Mesenchymal stem cell (in vitro differentiated cells and primary cell): Measurements from ENCODE around the gene BCKDHB.
A peak's percentile ranks its signal among the peaks of the same experiment; 100 is the strongest.

ENCODE experiments used
- DNase-seq: peaks from one replicate; pipeline ENCODE4 v3.0.0-alpha.2; 2013
- H2AFZ ChIP-seq: one replicate; pipeline ENCODE4 v1.6.1; 2013; ENCODE audit warnings: low read depth, mild to moderate bottlenecking, control low read depth, inconsistent platforms, low read length, moderate library complexity
- H2AK5ac ChIP-seq: 2 replicates; pipeline ENCODE4 v1.6.1; 2013; ENCODE audit warnings: low read length, moderate library complexity, mild to moderate bottlenecking, inconsistent platforms; ENCODE audit not compliant: severe bottlenecking
- H2BK120ac ChIP-seq: one replicate; pipeline ENCODE4 v1.6.1; 2013; ENCODE audit warnings: low read depth, mild to moderate bottlenecking, inconsistent platforms, low read length, moderate library complexity
- H2BK12ac ChIP-seq, 2 experiments: one replicate each; pipeline ENCODE4 v1.6.1; 2013; ENCODE audit warnings: inconsistent platforms in 2 of 2, low read length in 2 of 2, mild to moderate bottlenecking in 2 of 2, moderate library complexity in 2 of 2, control low read depth in 1 of 2
- H2BK15ac ChIP-seq: one replicate; pipeline ENCODE4 v1.6.1; 2013; ENCODE audit warnings: mild to moderate bottlenecking, low read depth, inconsistent platforms; ENCODE audit not compliant: poor library complexity, severe bottlenecking
- H2BK5ac ChIP-seq: 2 replicates; pipeline ENCODE4 v1.6.1; 2013; ENCODE audit warnings: low read depth, mild to moderate bottlenecking, low read length, control low read depth, inconsistent platforms; ENCODE audit not compliant: poor library complexity, severe bottlenecking
- H3K14ac ChIP-seq, 2 experiments: one replicate each; pipeline ENCODE4 v1.6.1; 2013; ENCODE audit warnings: inconsistent platforms in 2 of 2, low read length in 2 of 2, control low read depth in 1 of 2, mild to moderate bottlenecking in 1 of 2, moderate library complexity in 1 of 2
- H3K18ac ChIP-seq, 2 experiments: one replicate each; pipeline ENCODE4 v1.6.1; 2013; ENCODE audit warnings: inconsistent platforms in 2 of 2, low read length in 2 of 2, control low read depth in 1 of 2, low read depth in 1 of 2, mild to moderate bottlenecking in 1 of 2
- H3K23ac ChIP-seq, 2 experiments: one replicate each; pipeline ENCODE4 v1.6.1; 2013; ENCODE audit warnings: inconsistent platforms in 2 of 2, low read length in 2 of 2, mild to moderate bottlenecking in 2 of 2, moderate library complexity in 2 of 2, control low read depth in 1 of 2
- H3K27ac ChIP-seq: 2 replicates; pipeline ENCODE4 v1.5.1; 2013; ENCODE audit warnings: mild to moderate bottlenecking, moderate library complexity, low read length, control low read depth, inconsistent platforms; ENCODE audit not compliant: poor library complexity, severe bottlenecking
- H3K27me3 ChIP-seq, 2 experiments: 2 replicates each; pipeline versions ENCODE4 v1.6.1 to v1.7.0; 2013; ENCODE audit warnings: low read length in 2 of 2, mild to moderate bottlenecking in 2 of 2, moderate library complexity in 2 of 2, control low read depth in 1 of 2, inconsistent platforms in 1 of 2; ENCODE audit not compliant: control insufficient read depth in 1 of 2, insufficient read depth in 1 of 2
- H3K36me3 ChIP-seq, 2 experiments: 2 replicates each; pipeline versions ENCODE4 v1.6.1 to v1.7.0; 2013; ENCODE audit warnings: low read length in 2 of 2, control low read depth in 1 of 2, inconsistent platforms in 1 of 2, low read depth in 1 of 2, mild to moderate bottlenecking in 1 of 2; ENCODE audit not compliant: insufficient read depth in 2 of 2, control insufficient read depth in 1 of 2
- H3K4ac ChIP-seq, 2 experiments: one replicate each; pipeline ENCODE4 v1.6.1; 2013; ENCODE audit warnings: inconsistent platforms in 2 of 2, low read length in 2 of 2, mild to moderate bottlenecking in 2 of 2, moderate library complexity in 2 of 2, control low read depth in 1 of 2, low read depth in 1 of 2
- H3K4me1 ChIP-seq: 2 replicates; pipeline ENCODE4 v1.6.1; 2013; ENCODE audit warnings: low read depth, low read length, control low read depth; ENCODE audit not compliant: control insufficient read depth, insufficient read depth
- H3K4me2 ChIP-seq: 2 replicates; pipeline ENCODE4 v1.6.1; 2013; ENCODE audit warnings: low read length, mild to moderate bottlenecking, inconsistent platforms; ENCODE audit not compliant: poor library complexity, severe bottlenecking
- H3K4me3 ChIP-seq, 2 experiments: 2 replicates each; pipeline versions ENCODE4 v1.5.1 to v1.7.0; 2013; ENCODE audit warnings: low read length in 2 of 2, mild to moderate bottlenecking in 2 of 2, control low read depth in 1 of 2, low read depth in 1 of 2; ENCODE audit not compliant: insufficient read depth in 1 of 2
- H3K79me1 ChIP-seq: replicated peaks from 2 replicates; pipeline ENCODE4 v1.6.1; 2013; ENCODE audit warnings: mild to moderate bottlenecking, control low read depth, low read length, inconsistent platforms; ENCODE audit not compliant: poor library complexity, severe bottlenecking
- H3K9ac ChIP-seq: 2 replicates; pipeline ENCODE4 v1.7.0; 2013; ENCODE audit warnings: mild to moderate bottlenecking, low read length, moderate library complexity
- H3K9me3 ChIP-seq: 2 replicates; pipeline ENCODE4 v1.7.0; 2013; ENCODE audit warnings: mild to moderate bottlenecking, low read length; ENCODE audit not compliant: control insufficient read depth
- H4K8ac ChIP-seq: one replicate; pipeline ENCODE4 v1.6.1; 2013; ENCODE audit warnings: inconsistent platforms, mild to moderate bottlenecking, low read length, moderate library complexity
- H4K91ac ChIP-seq: one replicate; pipeline ENCODE4 v1.6.1; 2013; ENCODE audit warnings: mild to moderate bottlenecking, low read length, inconsistent platforms
- WGBS: methylation state at CpG from one replicate; pipeline ENCODE4 v1.1.7; 2013; ENCODE audit warnings: mixed read lengths; 5-methylcytosine and 5-hydroxymethylcytosine counted together

BCKDHB gene

GRCh38 chr6:80182308-80182707 lies 75.8 kb downstream of the BCKDHB start:
- Histone ChIP-seq H3K9ac (no peak overlapping the region), H3K23ac (no peak overlapping the region), H3K79me1 (peaks cover 11% of the 10 kb centered on the region), H2BK5ac (no peak overlapping the region), H2BK15ac (no peak overlapping the region), H4K8ac (no peak overlapping the region), H4K91ac (no peak overlapping the region), H3K4ac (no peak overlapping the region), H2AFZ (no peak overlapping the region), H3K36me3 (no peaks in the 10 kb centered on the region), H3K14ac (no peak overlapping the region), H3K4me3 (no peak overlapping the region), H2AK5ac (no peak overlapping the region), H2BK12ac (no peak overlapping the region), H3K9me3 (no peaks in the 10 kb centered on the region), H3K27me3 (no peaks in the 10 kb centered on the region), H3K4me1 (peaks cover 4% of the 10 kb centered on the region), H3K4me2 (no peak overlapping the region), H2BK120ac (no peak overlapping the region), H3K18ac (no peak overlapping the region), H3K27ac (peak overlapping the region; percentile 76)
- DNase-seq: peak; percentile 54
- no CpG with 5 or more reads among the region's 1 CpG for WGBS

GRCh38 chr6:80183019-80183795 lies 76.7 kb downstream of the BCKDHB start:
- H3K23ac ChIP-seq: no peak overlapping the region
- H3K4ac ChIP-seq: no peak overlapping the region
- H3K36me3 ChIP-seq: no peaks in the 10 kb centered on the region
- no peak overlapping the region for H4K91ac ChIP-seq
- no peaks in the 10 kb centered on the region for H3K9me3 ChIP-seq
- H3K18ac ChIP-seq: no peak overlapping the region
- peaks cover 11% of the 10 kb centered on the region for H3K79me1 ChIP-seq
- 90% methylated on average over 2 of the region's 4 CpGs for WGBS
- no peak overlapping the region for H2AFZ ChIP-seq
- peaks cover 4% of the 10 kb centered on the region for H3K4me1 ChIP-seq
- no peak overlapping the region for H2BK15ac ChIP-seq
- no peak overlapping the region for H3K9ac ChIP-seq
- no peak overlapping the region for H4K8ac ChIP-seq
- no peak overlapping the region for H3K14ac ChIP-seq
- H3K27ac ChIP-seq: peak overlapping the region; percentile 28
- no peak overlapping the region for H2BK12ac ChIP-seq
- no peak overlapping the region for H2BK5ac ChIP-seq
- no peaks in the 10 kb centered on the region for H3K27me3 ChIP-seq
- no peak overlapping the region for H2BK120ac ChIP-seq
- no peak overlapping the region for H3K4me3 ChIP-seq
- H3K4me2 ChIP-seq: no peak overlapping the region
- no peak overlapping the region for H2AK5ac ChIP-seq
- no peak for DNase-seq

- Histone ChIP-seq H3K27ac (no peak overlapping the region), H3K14ac (no peak overlapping the region), H4K91ac (no peak overlapping the region), H3K4me2 (no peak overlapping the region), H2BK15ac (no peak overlapping the region), H2BK120ac (no peak overlapping the region), H3K4me3 (no peak overlapping the region), H3K79me1 (peaks cover 11% of the 10 kb centered on the region), H3K4me1 (peaks cover 4% of the 10 kb centered on the region), H2AFZ (no peak overlapping the region), H3K9ac (no peak overlapping the region), H3K23ac (no peak overlapping the region), H3K4ac (no peak overlapping the region), H2BK12ac (peak overlapping the region in 1 of 2 experiments; percentile 31), H2AK5ac (no peak overlapping the region), H4K8ac (no peak overlapping the region), H3K27me3 (no peaks in the 10 kb centered on the region), H3K18ac (no peak overlapping the region), H3K36me3 (no peaks in the 10 kb centered on the region), H3K9me3 (no peaks in the 10 kb centered on the region), H2BK5ac (no peak overlapping the region)
- WGBS: 100% methylated on average over 2 of the region's 2 CpGs
- no peak for DNase-seq
These were observed 79.0 kb downstream of the BCKDHB start for GRCh38 chr6:80185492-80185891.

GRCh38 chr6:80186082-80186481 lies 79.6 kb downstream of the BCKDHB start:
- peaks cover 13% of the 10 kb centered on the region for H3K79me1 ChIP-seq
- H2BK15ac ChIP-seq: peak overlapping the region; percentile 95
- DNase-seq: no peak
- H3K4ac ChIP-seq: no peak overlapping the region
- H2BK12ac ChIP-seq: peak overlapping the region; percentile 67 to 68
- H2BK120ac ChIP-seq: no peak overlapping the region
- H3K4me3 ChIP-seq: no peak overlapping the region
- H3K9ac ChIP-seq: no peak overlapping the region
- no peak overlapping the region for H3K23ac ChIP-seq
- no peak overlapping the region for H2BK5ac ChIP-seq
- no peak overlapping the region for H3K27ac ChIP-seq
- 85% methylated on average over 7 of the region's 7 CpGs for WGBS
- H3K4me2 ChIP-seq: no peak overlapping the region
- H3K18ac ChIP-seq: peak overlapping the region in 1 of 2 experiments; percentile 41
- no peaks in the 10 kb centered on the region for H3K9me3 ChIP-seq
- H4K8ac ChIP-seq: peak overlapping the region; percentile 80
- H4K91ac ChIP-seq: no peak overlapping the region
- H2AK5ac ChIP-seq: no peak overlapping the region
- H3K4me1 ChIP-seq: peaks cover 4% of the 10 kb centered on the region
- no peaks in the 10 kb centered on the region for H3K27me3 ChIP-seq
- H2AFZ ChIP-seq: no peak overlapping the region
- H3K36me3 ChIP-seq: no peaks in the 10 kb centered on the region
- peak overlapping the region in 1 of 2 experiments; percentile 46 for H3K14ac ChIP-seq
